SK-N-SH (cell line): ENCODE measurements around the gene MPC1. TPM values are rescaled to one million over a fixed set of nuclear protein-coding genes. Genes with fewer than 3 reads are reported as not detected.

Source experiments
- CTCF ChIA-PET: fragments of 300-600, 350-600 bp; formaldehyde crosslinking; extraction: SDS; loops from one replicate; lab custom pipeline; 2021; lab: Yijun Ruan, JAX
- POLR2A ChIA-PET: fragments of 350-600 bp; sonication (Branson Sonifier 250); formaldehyde crosslinking; extraction: SDS; loops from one replicate; lab custom pipeline; 2020; ENCODE audit warnings: antibody characterized with exemption, inconsistent platforms; lab: Yijun Ruan, JAX
- DNase-seq: peaks from one replicate; pipeline ENCODE4 v3.0.0; 2012
- H2AFZ ChIP-seq: fragments of 200-600 bp; sonication (generic); 2 replicates; pipeline ENCODE4 v1.8.1; 2016; ENCODE audit warnings: antibody characterized with exemption, mild to moderate bottlenecking, low read depth
- H3F3A ChIP-seq: fragments of 200-600 bp; sonication (generic); replicated peaks from 2 replicates; pipeline ENCODE3; 2016; ENCODE audit warnings: antibody characterized with exemption, mild to moderate bottlenecking; ENCODE audit not compliant: insufficient read depth
- H3K27ac ChIP-seq, 2 experiments: fragments of 200-500 bp in 1 of 2; fragments of 200-600 bp in 1 of 2; sonication (Bioruptor generic) in 1 of 2; sonication (generic), shearing (Covaris generic) in 1 of 2; 2 replicates each; pipeline versions ENCODE4 v1.5.1 to v1.6.1; 2014 to 2016; ENCODE audit warnings: low read depth in 2 of 2, inconsistent platforms in 1 of 2, low read length in 1 of 2, mild to moderate bottlenecking in 1 of 2, mixed read lengths in 1 of 2
- H3K27me3 ChIP-seq: fragments of 200-600 bp; sonication (generic), shearing (Covaris generic); 2 replicates; pipeline ENCODE4 v1.6.1; 2016; ENCODE audit warnings: mixed run types; ENCODE audit not compliant: insufficient read depth
- H3K36me3 ChIP-seq, 2 experiments: fragments of 200-500 bp in 1 of 2; fragments of 200-600 bp in 1 of 2; sonication (Bioruptor generic) in 1 of 2; sonication (generic) in 1 of 2; replicated peaks in 1 of 2; 2 replicates each; pipeline versions ENCODE3 to v1.5.1; 2014 to 2016; ENCODE audit warnings: low read length in 1 of 2, mild to moderate bottlenecking in 1 of 2; ENCODE audit not compliant: insufficient read depth in 2 of 2, control insufficient read depth in 1 of 2
- H3K4me1 ChIP-seq, 2 experiments: fragments of 200-500 bp in 1 of 2; fragments of 200-600 bp in 1 of 2; sonication (Bioruptor generic) in 1 of 2; sonication (generic), shearing (Covaris generic) in 1 of 2; 2 replicates each; pipeline versions ENCODE4 v1.5.1 to v1.6.1; 2014 to 2016; ENCODE audit warnings: low read depth in 1 of 2, low read length in 1 of 2, mixed run types in 1 of 2; ENCODE audit not compliant: insufficient read depth in 2 of 2, control insufficient read depth in 1 of 2
- H3K4me2 ChIP-seq: fragments of 200-600 bp; sonication (generic), shearing (Covaris generic); 2 replicates; pipeline ENCODE4 v1.6.1; 2017; ENCODE audit warnings: mixed run types
- H3K4me3 ChIP-seq, 2 experiments: fragments of 200-500 bp in 1 of 2; fragments of 200-600 bp in 1 of 2; sonication (Bioruptor generic) in 1 of 2; sonication (generic), shearing (Covaris generic) in 1 of 2; 2 replicates each; pipeline versions ENCODE4 v1.5.1 to v1.8.1; 2014 to 2016; ENCODE audit warnings: low read depth in 2 of 2, inconsistent platforms in 1 of 2, low read length in 1 of 2, mild to moderate bottlenecking in 1 of 2, mixed read lengths in 1 of 2, moderate library complexity in 1 of 2
- H3K79me2 ChIP-seq: fragments of 200-600 bp; sonication (generic); 2 replicates; pipeline ENCODE4 v1.8.1; 2017; ENCODE audit warnings: mild to moderate bottlenecking; ENCODE audit not compliant: insufficient read depth
- H3K9ac ChIP-seq: fragments of 200-600 bp; sonication (generic); 2 replicates; pipeline ENCODE4 v1.6.1; 2017; ENCODE audit warnings: mixed run types
- H3K9me2 ChIP-seq: fragments of 200-600 bp; sonication (generic); 2 replicates; pipeline ENCODE4 v1.6.1; 2017; ENCODE audit warnings: mixed run types
- H3K9me3 ChIP-seq: fragments of 200-600 bp; sonication (generic); 2 replicates; pipeline ENCODE4 v1.6.1; 2017; ENCODE audit warnings: mixed run types, mild to moderate bottlenecking, moderate library complexity
- H4K20me1 ChIP-seq: fragments of 200-600 bp; sonication (generic); 2 replicates; pipeline ENCODE4 v1.6.1; 2017; ENCODE audit warnings: mild to moderate bottlenecking, mixed run types; ENCODE audit not compliant: insufficient read depth
- ELF1 ChIP-seq: IDR thresholded peaks from 2 replicates; pipeline ENCODE4 v1.4.0; 2012
- EP300 ChIP-seq, 2 experiments: IDR thresholded peaks; 2 replicates each; pipeline versions ENCODE4 v1.4.0 to v1.6.1; 2012; ENCODE audit warnings: borderline replicate concordance in 1 of 2, low read depth in 1 of 2, low read length in 1 of 2
- FOXM1 ChIP-seq: IDR thresholded peaks from 2 replicates; pipeline ENCODE4 v1.4.0; 2012; ENCODE audit warnings: low read depth, mild to moderate bottlenecking
- GABPA ChIP-seq: IDR thresholded peaks from 2 replicates; pipeline ENCODE4 v1.4.0; 2012; ENCODE audit warnings: low read depth, mild to moderate bottlenecking
- JUND ChIP-seq: IDR thresholded peaks from 2 replicates; pipeline ENCODE4 v1.4.0; 2012
- NRF1 ChIP-seq: IDR thresholded peaks from 2 replicates; pipeline ENCODE4 v1.6.1; 2012; ENCODE audit warnings: low read depth, mild to moderate bottlenecking, low read length
- PBX3 ChIP-seq: IDR thresholded peaks from 2 replicates; pipeline ENCODE4; 2012
- REST ChIP-seq: IDR thresholded peaks from 2 replicates; pipeline ENCODE4 v1.6.1; 2012; ENCODE audit warnings: mild to moderate bottlenecking, low read depth, low read length, moderate library complexity
- SMC3 ChIP-seq: IDR thresholded peaks from 2 replicates; pipeline ENCODE4 v1.6.1; 2012; ENCODE audit warnings: low read depth, low read length, improper control_type of control experiment
- WGBS: methylation state at CpG from one replicate; pipeline ENCODE4 v1.1.6; 2017; ENCODE audit warnings: low lambda C conversion rate; 5-methylcytosine and 5-hydroxymethylcytosine counted together
- polyA plus RNA-seq, 3 experiments: library from polyadenylated mRNA; depleted of rRNA; stranded (reverse); fragments of >200 nt; gene quantifications; 2 replicates each; pipeline ENCODE4 v1.2.3, GENCODE V29; 2012
- TF ChIP-seq, protein P1 (sequence below): fragments of 200-600 bp; sonication (generic); IDR thresholded peaks from 2 replicates; pipeline ENCODE4 v1.6.1; 2017; ENCODE audit warnings: antibody characterized with exemption, mild to moderate bottlenecking, moderate library complexity
- TF ChIP-seq, protein P2 (sequence below): IDR thresholded peaks from 2 replicates; pipeline ENCODE4 v1.4.0; 2012; ENCODE audit warnings: low read depth
- TF ChIP-seq, protein P3 (sequence below): IDR thresholded peaks from 2 replicates; pipeline ENCODE4 v1.4.0; 2012; ENCODE audit warnings: low read depth, borderline replicate concordance

The MPC1 gene
- polyA plus RNA-seq, 1 of the 3 experiments (the other 2 are of a cell fraction) = 13.6 TPM

DNA sequence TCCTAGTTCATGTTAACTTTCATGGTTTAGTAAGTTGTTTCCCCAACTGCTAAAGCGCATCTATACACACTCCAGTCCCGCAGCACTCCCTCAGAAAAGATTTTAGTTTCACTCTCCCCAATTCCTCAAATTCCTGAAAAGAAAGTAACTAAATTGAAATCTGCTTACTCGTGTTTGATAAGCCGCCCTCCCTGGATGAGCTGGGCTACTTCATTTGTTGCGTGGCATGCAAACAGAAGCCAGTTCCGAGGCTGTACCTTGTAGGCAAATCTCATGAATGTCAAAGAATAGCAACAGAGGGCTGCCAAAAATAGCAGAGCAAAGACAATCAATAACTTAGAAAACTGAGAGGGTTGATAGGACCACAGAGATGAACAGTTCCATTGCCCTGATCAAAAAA, 16.9 kb downstream of the MPC1 start:
- H3K4me3 ChIP-seq = no peak overlapping the region
- H4K20me1 ChIP-seq = no peaks in the 10 kb centered on the region
- no peak overlapping the region for H3K4me2 ChIP-seq
- H2AFZ ChIP-seq = no peak overlapping the region
- ChIA-PET POLR2A (no interaction called here), CTCF (interaction anchor here (1.3 kb wide), 1 partner anchor 16 kb away, joined by 4 read pairs; no protein-coding TSS in a partner anchor)
- no peaks in the 10 kb centered on the region; the same call in 1 of the 2 replicates for H3K9me3 ChIP-seq
- H3K27ac ChIP-seq = peak overlapping the region in 1 of 2 experiments; percentile 44; a peak in 2 of 4 replicates
- H3K9ac ChIP-seq = no peak overlapping the region
- no peaks in the 10 kb centered on the region for H3K27me3 ChIP-seq
- WGBS = 85% methylated on average over 6 of the region's 6 CpGs
- peaks cover 4% of the 10 kb centered on the region for H3F3A ChIP-seq
- no peaks in the 10 kb centered on the region for H3K79me2 ChIP-seq
- no peak for DNase-seq
- H3K9me2 ChIP-seq = no peaks in the 10 kb centered on the region
- no peak for TF ChIP-seq PBX3
- TF ChIP-seq, protein P1, sequence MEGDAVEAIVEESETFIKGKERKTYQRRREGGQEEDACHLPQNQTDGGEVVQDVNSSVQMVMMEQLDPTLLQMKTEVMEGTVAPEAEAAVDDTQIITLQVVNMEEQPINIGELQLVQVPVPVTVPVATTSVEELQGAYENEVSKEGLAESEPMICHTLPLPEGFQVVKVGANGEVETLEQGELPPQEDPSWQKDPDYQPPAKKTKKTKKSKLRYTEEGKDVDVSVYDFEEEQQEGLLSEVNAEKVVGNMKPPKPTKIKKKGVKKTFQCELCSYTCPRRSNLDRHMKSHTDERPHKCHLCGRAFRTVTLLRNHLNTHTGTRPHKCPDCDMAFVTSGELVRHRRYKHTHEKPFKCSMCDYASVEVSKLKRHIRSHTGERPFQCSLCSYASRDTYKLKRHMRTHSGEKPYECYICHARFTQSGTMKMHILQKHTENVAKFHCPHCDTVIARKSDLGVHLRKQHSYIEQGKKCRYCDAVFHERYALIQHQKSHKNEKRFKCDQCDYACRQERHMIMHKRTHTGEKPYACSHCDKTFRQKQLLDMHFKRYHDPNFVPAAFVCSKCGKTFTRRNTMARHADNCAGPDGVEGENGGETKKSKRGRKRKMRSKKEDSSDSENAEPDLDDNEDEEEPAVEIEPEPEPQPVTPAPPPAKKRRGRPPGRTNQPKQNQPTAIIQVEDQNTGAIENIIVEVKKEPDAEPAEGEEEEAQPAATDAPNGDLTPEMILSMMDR = no peak
- TF ChIP-seq SMC3 = no peak
- TF ChIP-seq, protein P2, sequence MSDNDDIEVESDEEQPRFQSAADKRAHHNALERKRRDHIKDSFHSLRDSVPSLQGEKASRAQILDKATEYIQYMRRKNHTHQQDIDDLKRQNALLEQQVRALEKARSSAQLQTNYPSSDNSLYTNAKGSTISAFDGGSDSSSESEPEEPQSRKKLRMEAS = no peak
- TF ChIP-seq GABPA = no peak
- no peak for TF ChIP-seq FOXM1
- no peak for TF ChIP-seq EP300 (IDR thresholded peaks at IDR 0.05; ENCODE audit: borderline replicate concordance in 1 of 2, low read depth in 1 of 2, low read length in 1 of 2)
- TF ChIP-seq JUND = no peak
- TF ChIP-seq NRF1 = no peak
- TF ChIP-seq REST = no peak
- no peak for TF ChIP-seq ELF1
- TF ChIP-seq, protein P3, sequence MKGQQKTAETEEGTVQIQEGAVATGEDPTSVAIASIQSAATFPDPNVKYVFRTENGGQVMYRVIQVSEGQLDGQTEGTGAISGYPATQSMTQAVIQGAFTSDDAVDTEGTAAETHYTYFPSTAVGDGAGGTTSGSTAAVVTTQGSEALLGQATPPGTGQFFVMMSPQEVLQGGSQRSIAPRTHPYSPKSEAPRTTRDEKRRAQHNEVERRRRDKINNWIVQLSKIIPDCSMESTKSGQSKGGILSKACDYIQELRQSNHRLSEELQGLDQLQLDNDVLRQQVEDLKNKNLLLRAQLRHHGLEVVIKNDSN = no peak
- H3K36me3 ChIP-seq = peaks cover 7 to 11% of the 10 kb centered on the region in 2 experiments
- peaks cover 0 to 14% of the 10 kb centered on the region in 2 experiments; a peak in 1 of 4 replicates for H3K4me1 ChIP-seq
